ENCODE results near the gene SH2D4B. TPM values are rescaled to one million over a fixed set of nuclear protein-coding genes. Genes with fewer than 3 reads are reported as not detected.

SH2D4B gene
- total and polyA plus RNA-seq, 9 donors = 0.04 to 0.20 (median 0.14) TPM; not detected in 3

DNA sequence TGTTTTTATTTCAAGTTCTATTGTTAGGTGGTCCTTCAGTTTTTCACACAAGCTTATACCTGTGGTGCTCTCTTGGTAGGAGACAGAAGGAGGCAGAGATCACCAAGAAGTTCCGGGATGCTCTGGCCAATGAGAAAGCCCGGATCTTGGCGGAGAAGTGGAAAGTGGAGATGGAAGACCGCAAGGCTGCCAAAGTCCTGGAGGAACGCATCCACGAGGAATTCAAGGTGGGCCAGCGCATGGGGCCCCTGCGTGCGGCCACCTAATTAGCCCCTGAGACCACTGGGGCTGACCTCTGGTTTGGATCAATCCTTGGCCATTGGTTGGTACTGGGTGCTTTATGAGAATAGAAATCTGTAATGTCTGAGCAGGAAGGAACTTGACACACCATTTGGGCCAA is 33.6 kb downstream of the SH2D4B start:
- 90% methylated on average over 9 of the region's 9 CpGs for WGBS (ENCODE audit: insufficient coverage)
- DNase-seq = no peak
- H3K4me1 ChIP-seq (ENCODE audit: control insufficient read depth, insufficient read depth, low read length) = no peaks in the 10 kb centered on the region
- H3K27me3 ChIP-seq (ENCODE audit: control insufficient read depth, insufficient read depth, low read length) = peaks cover 2% of the 10 kb centered on the region
- H3K9me3 ChIP-seq (replicated peaks; ENCODE audit: control insufficient read depth, low read depth, low read length) = no peaks in the 10 kb centered on the region
- no peaks in the 10 kb centered on the region for H3K36me3 ChIP-seq (ENCODE audit: control insufficient read depth, insufficient read depth, low read length)
- H3K4me3 ChIP-seq (ENCODE audit: low read length) = no peak overlapping the region
- H3K27ac ChIP-seq (ENCODE audit: low read length) = no peak overlapping the region

- WGBS (ENCODE audit: insufficient coverage) = 31% methylated on average over 2 of the region's 5 CpGs
- Histone ChIP-seq H3K4me3 (ENCODE audit: low read length) (no peak overlapping the region), H3K36me3 (ENCODE audit: control insufficient read depth, insufficient read depth, low read length) (no peaks in the 10 kb centered on the region), H3K9me3 (replicated peaks; ENCODE audit: control insufficient read depth, low read depth, low read length) (no peaks in the 10 kb centered on the region), H3K27ac (ENCODE audit: low read length) (no peak overlapping the region), H3K4me1 (ENCODE audit: control insufficient read depth, insufficient read depth, low read length) (peaks cover 4% of the 10 kb centered on the region), H3K27me3 (ENCODE audit: control insufficient read depth, insufficient read depth, low read length) (no peaks in the 10 kb centered on the region)
- no peak for DNase-seq
These were observed 41.6 kb downstream of the SH2D4B start for GRCh38 chr10:80579181-80579763.

- H3K27ac ChIP-seq (ENCODE audit: low read length) = no peak overlapping the region
- no peaks in the 10 kb centered on the region for H3K9me3 ChIP-seq (replicated peaks; ENCODE audit: control insufficient read depth, low read depth, low read length)
These were observed 42.3 kb downstream of the SH2D4B start for GRCh38 chr10:80579849-80580637.

DNA sequence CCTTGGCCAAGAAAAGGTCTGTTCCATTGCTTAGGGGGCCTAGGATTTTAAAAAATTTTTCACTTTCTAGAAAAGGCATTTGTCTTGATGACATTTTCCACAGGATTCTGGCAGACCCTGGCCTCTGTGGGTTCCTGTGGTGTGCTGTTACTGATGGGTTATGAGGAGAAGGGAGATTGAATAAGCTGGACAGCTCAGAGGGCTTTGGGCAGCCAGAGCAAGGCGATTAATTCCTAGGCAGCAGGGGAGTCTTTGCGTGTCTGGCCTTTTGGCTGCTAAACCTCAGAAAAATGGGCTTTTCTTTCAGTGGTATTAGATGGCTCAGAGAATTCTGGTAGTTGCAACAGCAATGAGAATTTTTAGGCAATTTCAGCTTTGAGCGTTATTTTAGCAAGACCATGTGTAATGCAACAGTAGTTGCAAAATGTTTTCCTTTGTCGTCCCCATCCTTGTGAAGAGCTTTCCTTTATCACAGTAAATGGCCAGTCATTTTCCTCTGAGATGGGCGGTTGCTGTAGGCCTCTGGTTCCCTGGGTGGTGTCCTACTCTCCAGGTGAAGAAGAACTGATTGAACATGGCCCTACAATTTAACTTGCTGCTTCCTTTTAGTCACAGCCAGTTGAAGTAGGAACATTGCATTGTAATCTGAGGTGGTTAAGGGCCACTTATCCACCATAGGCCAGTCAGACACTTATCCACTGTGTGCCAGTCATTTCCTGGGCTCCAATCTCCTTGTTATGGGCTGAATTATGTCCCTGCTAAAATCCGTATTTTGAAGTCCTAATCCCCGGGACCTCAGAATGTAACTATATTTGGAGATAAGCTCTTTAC is 43.2 kb downstream of the SH2D4B start:
- peak; percentile 71 for DNase-seq
- WGBS (ENCODE audit: insufficient coverage) = 39% methylated on average over 3 of the region's 7 CpGs
- Histone ChIP-seq H3K4me1 (ENCODE audit: control insufficient read depth, insufficient read depth, low read length) (peaks cover 4% of the 10 kb centered on the region), H3K27ac (ENCODE audit: low read length) (no peak overlapping the region), H3K36me3 (ENCODE audit: control insufficient read depth, insufficient read depth, low read length) (no peaks in the 10 kb centered on the region), H3K4me3 (ENCODE audit: low read length) (no peak overlapping the region), H3K27me3 (ENCODE audit: control insufficient read depth, insufficient read depth, low read length) (no peaks in the 10 kb centered on the region), H3K9me3 (replicated peaks; ENCODE audit: control insufficient read depth, low read depth, low read length) (no peaks in the 10 kb centered on the region)

More at GRCh38 chr10:80579849-80580637, 42.3 kb downstream of the SH2D4B start:
- H3K36me3 ChIP-seq (ENCODE audit: control insufficient read depth, insufficient read depth, low read length) = no peaks in the 10 kb centered on the region
- peaks cover 4% of the 10 kb centered on the region for H3K4me1 ChIP-seq (ENCODE audit: control insufficient read depth, insufficient read depth, low read length)
- no peak overlapping the region for H3K4me3 ChIP-seq (ENCODE audit: low read length)
- no peak for DNase-seq
- 43% methylated on average over 1 of the region's 5 CpGs for WGBS (ENCODE audit: insufficient coverage)
- no peaks in the 10 kb centered on the region for H3K27me3 ChIP-seq (ENCODE audit: control insufficient read depth, insufficient read depth, low read length)

DNA sequence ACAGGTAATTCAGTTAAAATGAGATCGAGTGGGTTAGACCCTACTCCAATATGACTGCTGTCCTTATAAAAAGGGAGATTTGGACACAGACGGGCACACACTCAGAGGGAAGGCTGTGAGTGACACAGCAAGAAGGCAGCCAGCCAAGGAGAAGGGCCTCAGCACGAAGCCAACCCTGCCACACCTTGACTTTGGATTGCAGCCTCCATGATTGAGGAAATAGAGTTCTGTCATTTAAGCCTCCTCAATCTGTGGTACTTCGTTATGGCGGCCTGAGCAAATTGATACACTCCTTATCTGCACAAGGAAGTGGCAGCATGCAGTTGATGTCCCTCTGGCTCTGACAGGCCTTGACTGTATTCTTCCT is 43.8 kb downstream of the SH2D4B start:
- H3K27ac ChIP-seq (ENCODE audit: low read length) = no peak overlapping the region
- H3K27me3 ChIP-seq (ENCODE audit: control insufficient read depth, insufficient read depth, low read length) = no peaks in the 10 kb centered on the region
- DNase-seq = no peak
- H3K9me3 ChIP-seq (replicated peaks; ENCODE audit: control insufficient read depth, low read depth, low read length) = no peaks in the 10 kb centered on the region
- H3K4me3 ChIP-seq (ENCODE audit: low read length) = no peak overlapping the region
- WGBS (ENCODE audit: insufficient coverage) = 83% methylated on average over 1 of the region's 5 CpGs
- H3K36me3 ChIP-seq (ENCODE audit: control insufficient read depth, insufficient read depth, low read length) = no peaks in the 10 kb centered on the region
- H3K4me1 ChIP-seq (ENCODE audit: control insufficient read depth, insufficient read depth, low read length) = peaks cover 4% of the 10 kb centered on the region

- no peak overlapping the region for H3K4me3 ChIP-seq (ENCODE audit: low read length)
- H3K36me3 ChIP-seq (ENCODE audit: control insufficient read depth, insufficient read depth, low read length) = no peaks in the 10 kb centered on the region
- no peaks in the 10 kb centered on the region for H3K27me3 ChIP-seq (ENCODE audit: control insufficient read depth, insufficient read depth, low read length)
- no peak overlapping the region for H3K27ac ChIP-seq (ENCODE audit: low read length)
- no peaks in the 10 kb centered on the region for H3K9me3 ChIP-seq (replicated peaks; ENCODE audit: control insufficient read depth, low read depth, low read length)
- H3K4me1 ChIP-seq (ENCODE audit: control insufficient read depth, insufficient read depth, low read length) = peaks cover 4% of the 10 kb centered on the region
- DNase-seq = peak; percentile 74
- no CpG with 5 or more reads among the region's 3 CpGs for WGBS (ENCODE audit: insufficient coverage)
These were observed 44.7 kb downstream of the SH2D4B start for GRCh38 chr10:80582286-80582960.

DNA sequence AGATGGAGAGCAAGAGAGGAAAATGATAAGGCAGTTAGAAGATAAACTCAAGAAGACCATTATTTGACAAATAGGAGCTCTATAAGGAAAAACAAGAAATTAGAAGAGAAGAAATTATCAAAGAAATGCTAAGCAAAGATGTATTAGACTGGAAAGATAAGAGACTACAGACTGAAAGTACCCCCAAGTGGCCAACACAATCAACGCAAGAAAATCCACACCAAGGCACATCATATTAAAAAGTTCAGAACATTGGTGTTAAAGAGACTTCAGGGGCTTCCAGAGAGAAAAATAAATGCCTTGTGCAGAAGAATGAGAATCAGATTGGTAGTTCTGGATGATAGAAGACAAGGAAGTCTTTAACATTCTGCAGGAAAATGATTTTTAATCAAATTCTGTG is 46.0 kb downstream of the SH2D4B start:
- DNase-seq = no peak
- Histone ChIP-seq H3K4me3 (ENCODE audit: low read length) (no peak overlapping the region), H3K9me3 (replicated peaks; ENCODE audit: control insufficient read depth, low read depth, low read length) (no peaks in the 10 kb centered on the region), H3K36me3 (ENCODE audit: control insufficient read depth, insufficient read depth, low read length) (no peaks in the 10 kb centered on the region), H3K4me1 (ENCODE audit: control insufficient read depth, insufficient read depth, low read length) (peaks cover 4% of the 10 kb centered on the region), H3K27ac (ENCODE audit: low read length) (no peak overlapping the region), H3K27me3 (ENCODE audit: control insufficient read depth, insufficient read depth, low read length) (no peaks in the 10 kb centered on the region)
- WGBS (ENCODE audit: insufficient coverage) = no CpG with 5 or more reads among the region's 1 CpG

GRCh38 chr10:80585812-80586211 is 48.1 kb downstream of the SH2D4B start:
- no peak overlapping the region for H3K27ac ChIP-seq (ENCODE audit: low read length)
- WGBS (ENCODE audit: insufficient coverage) = 92% methylated on average over 23 of the region's 23 CpGs
- no peak overlapping the region for H3K4me3 ChIP-seq (ENCODE audit: low read length)
- DNase-seq = no peak
- no peaks in the 10 kb centered on the region for H3K36me3 ChIP-seq (ENCODE audit: control insufficient read depth, insufficient read depth, low read length)
- H3K9me3 ChIP-seq (replicated peaks; ENCODE audit: control insufficient read depth, low read depth, low read length) = no peaks in the 10 kb centered on the region
- no peaks in the 10 kb centered on the region for H3K27me3 ChIP-seq (ENCODE audit: control insufficient read depth, insufficient read depth, low read length)
- H3K4me1 ChIP-seq (ENCODE audit: control insufficient read depth, insufficient read depth, low read length) = peaks cover 4% of the 10 kb centered on the region

- whole genome bisulfite sequencing (ENCODE audit: insufficient coverage) = 72% methylated on average over 4 of the region's 10 CpGs
These were observed 50.8 kb downstream of the SH2D4B start for GRCh38 chr10:80588546-80588945.

More at GRCh38 chr10:80588546-80588945, 50.8 kb downstream of the SH2D4B start:
- peaks cover under 1% of the 10 kb centered on the region for H3K9me3 ChIP-seq (replicated peaks; ENCODE audit: control insufficient read depth, low read depth, low read length)
- DNase-seq = no peak
- no peak overlapping the region for H3K27ac ChIP-seq (ENCODE audit: low read length)
- no peaks in the 10 kb centered on the region for H3K4me1 ChIP-seq (ENCODE audit: control insufficient read depth, insufficient read depth, low read length)
- H3K27me3 ChIP-seq (ENCODE audit: control insufficient read depth, insufficient read depth, low read length) = no peaks in the 10 kb centered on the region
- H3K4me3 ChIP-seq (ENCODE audit: low read length) = no peak overlapping the region
- H3K36me3 ChIP-seq (ENCODE audit: control insufficient read depth, insufficient read depth, low read length) = no peaks in the 10 kb centered on the region
